Measurements from ENCODE around the gene AUTS2. TPM values are rescaled to one million over a fixed set of nuclear protein-coding genes. Genes with fewer than 3 reads are reported as not detected.

AUTS2 gene
- polyA plus RNA-seq, 3 donors: 0.08 to 0.35 TPM; not detected in 1

DNA sequence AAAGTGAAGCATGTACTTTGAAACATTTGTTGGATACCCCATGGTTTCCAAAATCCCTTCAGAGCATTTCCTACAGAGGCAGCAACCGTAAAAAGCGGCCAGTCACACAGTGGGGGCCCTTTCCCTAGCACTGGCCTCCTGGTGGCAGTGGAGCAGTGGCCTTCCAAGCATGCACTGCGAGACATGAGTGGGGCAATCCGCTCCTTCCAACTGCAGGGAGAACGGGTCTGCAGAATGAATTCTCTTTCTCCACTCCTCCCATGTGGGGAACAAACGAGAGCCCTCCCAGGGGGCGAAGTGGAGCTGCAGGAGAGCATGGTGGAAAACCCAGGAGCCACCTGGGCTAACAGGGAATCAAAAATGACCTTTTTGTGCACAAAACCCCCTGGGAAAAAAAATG lies 990.7 kb downstream of the AUTS2 start:
- TF ChIP-seq CTCF (IDR thresholded peaks at IDR 0.05): no peak
- Histone ChIP-seq H3K4me3 (replicated peaks in 1 of 3; ENCODE audit: low read depth in 2 of 3, low read length in 3 of 3) (no peak overlapping the region), H3K9me3 (replicated peaks in 1 of 2; ENCODE audit: control insufficient read depth in 1 of 2, insufficient read depth in 1 of 2, low read length in 2 of 2) (no peaks in the 10 kb centered on the region), H3K4me2 (replicated peaks; ENCODE audit: extremely low read depth, low read length, poor library complexity, severe bottlenecking) (no peak overlapping the region), H3K36me3 (replicated peaks in 1 of 2; ENCODE audit: control insufficient read depth in 1 of 2, insufficient read depth in 2 of 2, low read length in 2 of 2) (no peaks in the 10 kb centered on the region), H2AFZ (ENCODE audit: insufficient read depth, low read depth, low read length, poor library complexity, severe bottlenecking) (no peak overlapping the region), H3K27ac (ENCODE audit: low read depth in 1 of 2, low read length in 2 of 2) (no peak overlapping the region), H3K4me1 (ENCODE audit: control insufficient read depth in 1 of 2, insufficient read depth in 2 of 2, low read length in 2 of 2) (no peaks in the 10 kb centered on the region), H3K79me2 (ENCODE audit: insufficient read depth, low read length) (no peaks in the 10 kb centered on the region), H3K9ac (ENCODE audit: insufficient read depth, low read length, poor library complexity, severe bottlenecking) (no peak overlapping the region), H3K27me3 (ENCODE audit: control insufficient read depth in 2 of 2, insufficient read depth in 2 of 2, low read length in 2 of 2) (no peaks in the 10 kb centered on the region), H4K20me1 (ENCODE audit: insufficient read depth, low read length) (no peaks in the 10 kb centered on the region)
- intact Hi-C loops (cut with micrococcal nuclease): no loop called here
- no peak overlapping the region for H3K4me3 Mint-ChIP-seq
- no peaks in the 10 kb centered on the region for H3K4me1 Mint-ChIP-seq
- H3K27me3 Mint-ChIP-seq (ENCODE audit: low read depth in 3 of 3): peaks cover 0 to under 1% (median 0%) of the 10 kb centered on the region in 3 donors
- H3K27ac Mint-ChIP-seq: no peak overlapping the region
- H3K36me3 Mint-ChIP-seq: no peaks in the 10 kb centered on the region
- no peaks in the 10 kb centered on the region for H3K9me3 Mint-ChIP-seq
- WGBS (ENCODE audit: insufficient coverage): 100% methylated on average over 3 of the region's 7 CpGs
- no peak for DNase-seq

DNA sequence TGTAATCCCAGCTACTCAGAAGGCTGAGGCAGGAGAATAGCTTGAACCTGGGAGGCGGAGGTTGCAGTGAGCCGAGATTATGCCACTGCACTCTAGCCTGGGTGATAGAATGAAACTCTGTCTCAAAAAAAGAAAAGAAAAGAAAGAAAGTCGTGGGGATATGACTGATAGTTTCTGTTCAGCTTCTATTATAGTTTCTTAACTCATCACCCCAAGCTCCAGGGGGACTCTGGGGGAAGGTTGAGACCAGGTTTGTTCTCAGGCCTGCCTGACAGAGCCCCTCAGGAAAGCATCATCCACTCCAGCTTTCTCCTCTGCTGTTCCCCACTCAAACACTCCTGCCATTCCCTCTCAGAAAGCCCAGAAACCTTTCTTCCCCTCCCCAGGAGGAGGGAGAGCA lies 991.3 kb downstream of the AUTS2 start:
- DNase-seq: no peak
- no peaks in the 10 kb centered on the region for H3K9me3 ChIP-seq (replicated peaks in 1 of 2; ENCODE audit: control insufficient read depth in 1 of 2, insufficient read depth in 1 of 2, low read length in 2 of 2)
- no peak overlapping the region for H3K9ac ChIP-seq (ENCODE audit: insufficient read depth, low read length, poor library complexity, severe bottlenecking)
- Mint-ChIP-seq H3K36me3 (no peaks in the 10 kb centered on the region), H3K27ac (no peak overlapping the region), H3K9me3 (peaks cover 0 to 2% (median 0%) of the 10 kb centered on the region in 7 donors), H3K27me3 (ENCODE audit: low read depth in 3 of 3) (peaks cover 0 to 3% (median 3%) of the 10 kb centered on the region in 3 donors), H3K4me3 (no peak overlapping the region), H3K4me1 (no peaks in the 10 kb centered on the region)
- H3K27ac ChIP-seq (ENCODE audit: low read depth in 1 of 2, low read length in 2 of 2): no peak overlapping the region
- no peaks in the 10 kb centered on the region for H4K20me1 ChIP-seq (ENCODE audit: insufficient read depth, low read length)
- TF ChIP-seq CTCF (IDR thresholded peaks at IDR 0.05): no peak
- H3K27me3 ChIP-seq (ENCODE audit: control insufficient read depth in 2 of 2, insufficient read depth in 2 of 2, low read length in 2 of 2): no peaks in the 10 kb centered on the region
- no peak overlapping the region for H3K4me2 ChIP-seq (replicated peaks; ENCODE audit: extremely low read depth, low read length, poor library complexity, severe bottlenecking)
- no peak overlapping the region for H2AFZ ChIP-seq (ENCODE audit: insufficient read depth, low read depth, low read length, poor library complexity, severe bottlenecking)
- no peaks in the 10 kb centered on the region for H3K36me3 ChIP-seq (replicated peaks in 1 of 2; ENCODE audit: control insufficient read depth in 1 of 2, insufficient read depth in 2 of 2, low read length in 2 of 2)
- H3K4me3 ChIP-seq (replicated peaks in 1 of 3; ENCODE audit: low read depth in 2 of 3, low read length in 3 of 3): no peak overlapping the region
- H3K4me1 ChIP-seq (ENCODE audit: control insufficient read depth in 1 of 2, insufficient read depth in 2 of 2, low read length in 2 of 2): no peaks in the 10 kb centered on the region
- 100% methylated on average over 2 of the region's 3 CpGs for WGBS (ENCODE audit: insufficient coverage)
- H3K79me2 ChIP-seq (ENCODE audit: insufficient read depth, low read length): no peaks in the 10 kb centered on the region
- intact Hi-C loops (cut with micrococcal nuclease): no loop called here

Measured in CD14-positive monocyte (primary cell).